ENCODE data around the gene USP15. TPM values are rescaled to one million over a fixed set of nuclear protein-coding genes. Genes with fewer than 3 reads are reported as not detected.

USP15 gene
- 10 to 100 TPM; 33.9 to 64.6 TPM for polyA plus RNA-seq

DNA sequence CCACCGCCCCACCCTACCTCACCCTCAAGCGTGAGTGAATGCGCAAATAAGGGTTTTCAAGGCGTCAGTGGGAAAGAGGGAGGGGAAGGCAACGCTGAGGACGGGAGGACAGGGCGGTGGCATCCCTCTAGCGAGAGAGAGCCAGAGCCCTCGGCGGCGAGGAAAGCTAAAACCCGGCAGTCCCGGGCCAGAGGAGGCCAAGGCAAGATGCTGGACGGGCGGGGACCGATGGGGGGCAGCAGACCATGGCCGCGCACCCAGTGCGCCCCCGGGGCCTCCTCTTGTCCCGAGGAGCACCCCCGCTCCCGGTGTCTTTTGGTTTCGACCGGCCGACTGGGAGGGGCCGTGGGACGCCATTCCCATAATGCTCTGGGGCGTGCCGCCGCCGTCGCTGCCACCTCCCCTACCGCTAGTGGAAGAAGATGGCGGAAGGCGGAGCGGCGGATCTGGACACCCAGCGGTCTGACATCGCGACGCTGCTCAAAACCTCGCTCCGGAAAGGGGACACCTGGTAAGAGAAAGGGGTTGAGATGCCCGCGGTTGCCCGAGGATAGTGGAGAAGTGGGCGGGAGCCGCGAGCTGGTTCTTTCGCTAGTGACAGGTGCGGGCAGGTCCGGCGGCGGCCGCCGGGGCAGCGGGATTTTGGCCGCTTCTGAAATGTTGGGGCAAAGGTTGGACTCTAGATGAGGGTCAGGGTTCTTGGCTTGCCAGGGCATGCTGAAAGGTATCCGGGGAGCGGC lies at the start of gene USP15:
TSS of gene USP15 (plus strand) at position 412 of the 740 bp plus-strand sequence. CDS start at position 423, 11 bp downstream.
- H3K4me3 ChIP-seq (ENCODE audit: low read depth in 1 of 2, low read length in 2 of 2) = peak within 1 kb of the TSS; percentile 82 to 99
- no peaks in the 10 kb centered on the region for H3K9me3 ChIP-seq (ENCODE audit: control insufficient read depth in 2 of 2, insufficient read depth in 1 of 2, low read depth in 1 of 2, low read length in 1 of 2)
- H3K27ac ChIP-seq (ENCODE audit: low read depth in 2 of 2, low read length in 1 of 2) = peak within 1 kb of the TSS; percentile 93 to 94
- WGBS, 2 donors = 0% methylated on average over 60 to 61 of the region's 61 CpGs
- no peaks in the 10 kb centered on the region for H3K36me3 ChIP-seq (ENCODE audit: control insufficient read depth in 2 of 2, insufficient read depth in 2 of 2, low read length in 1 of 2)
- H3K4me1 ChIP-seq (ENCODE audit: control insufficient read depth in 2 of 2, insufficient read depth in 2 of 2, low read length in 1 of 2) = peaks cover 0 to 3% of the 10 kb centered on the region in 2 donors
- no peaks in the 10 kb centered on the region for H3K27me3 ChIP-seq (ENCODE audit: control insufficient read depth in 1 of 2, insufficient read depth in 2 of 2, low read length in 2 of 2)

DNA sequence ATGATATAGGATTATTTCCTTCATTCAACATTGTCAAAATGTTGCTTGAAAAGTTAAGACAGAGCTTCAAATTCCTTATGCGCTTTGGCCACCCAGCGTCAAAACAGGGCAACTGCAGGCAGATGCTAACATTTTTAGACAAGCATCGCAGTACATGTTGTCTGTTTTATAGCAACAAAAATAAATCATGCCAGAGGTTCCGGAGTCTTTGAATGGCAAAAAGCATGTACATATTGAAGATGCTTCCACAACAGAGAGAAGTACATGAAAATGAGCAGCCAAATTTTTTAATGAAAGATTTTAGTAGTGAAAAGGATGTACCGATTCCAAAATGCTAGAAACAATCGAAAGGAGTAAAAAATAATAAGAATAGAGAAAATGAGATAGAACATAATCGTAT lies 49.8 kb upstream of the USP15 start:
- Histone ChIP-seq H3K9me3 (ENCODE audit: control insufficient read depth in 2 of 2, insufficient read depth in 1 of 2, low read depth in 1 of 2, low read length in 1 of 2) (no peaks in the 10 kb centered on the region), H3K27me3 (ENCODE audit: control insufficient read depth in 1 of 2, insufficient read depth in 2 of 2, low read length in 2 of 2) (no peaks in the 10 kb centered on the region), H3K4me3 (ENCODE audit: low read depth in 1 of 2, low read length in 2 of 2) (no peak overlapping the region), H3K4me1 (ENCODE audit: control insufficient read depth in 2 of 2, insufficient read depth in 2 of 2, low read length in 1 of 2) (no peaks in the 10 kb centered on the region), H3K27ac (ENCODE audit: low read depth in 2 of 2, low read length in 1 of 2) (no peak overlapping the region), H3K36me3 (ENCODE audit: control insufficient read depth in 2 of 2, insufficient read depth in 2 of 2, low read length in 1 of 2) (no peaks in the 10 kb centered on the region)
- 30 to 31% methylated on average over 7 of the region's 7 CpGs for WGBS, 2 donors

DNA sequence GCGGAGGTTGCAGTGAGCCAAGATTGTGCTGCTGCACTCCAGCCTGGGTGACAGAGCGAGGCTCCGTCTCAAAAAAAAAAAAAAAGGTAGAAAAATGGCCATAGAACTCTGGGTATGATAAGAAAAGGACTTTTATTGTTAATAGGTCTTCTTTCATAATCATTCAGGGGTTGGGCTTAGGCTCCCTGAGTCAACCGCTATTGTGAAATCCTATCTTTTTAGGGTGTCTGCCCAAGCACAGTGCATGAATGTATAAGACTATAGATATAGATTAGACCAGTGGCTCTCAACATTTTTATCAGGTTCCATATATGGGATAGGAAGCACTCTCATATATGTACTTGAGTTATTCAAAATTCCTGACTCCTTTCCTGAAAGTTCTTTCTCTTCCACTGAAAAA lies 48.7 kb upstream of the USP15 start:
- H3K4me3 ChIP-seq (ENCODE audit: low read depth in 1 of 2, low read length in 2 of 2) = no peak overlapping the region
- H3K36me3 ChIP-seq (ENCODE audit: control insufficient read depth in 2 of 2, insufficient read depth in 2 of 2, low read length in 1 of 2) = no peaks in the 10 kb centered on the region
- H3K4me1 ChIP-seq (ENCODE audit: control insufficient read depth in 2 of 2, insufficient read depth in 2 of 2, low read length in 1 of 2) = no peaks in the 10 kb centered on the region
- H3K27me3 ChIP-seq (ENCODE audit: control insufficient read depth in 1 of 2, insufficient read depth in 2 of 2, low read length in 2 of 2) = no peaks in the 10 kb centered on the region
- H3K27ac ChIP-seq (ENCODE audit: low read depth in 2 of 2, low read length in 1 of 2) = no peak overlapping the region
- no peaks in the 10 kb centered on the region for H3K9me3 ChIP-seq (ENCODE audit: control insufficient read depth in 2 of 2, insufficient read depth in 1 of 2, low read depth in 1 of 2, low read length in 1 of 2)
- 84 to 90% methylated on average over 4 of the region's 4 CpGs for WGBS, 2 donors

GRCh38 chr12:62214846-62215245 lies 45.4 kb upstream of the USP15 start:
- H3K27ac ChIP-seq (ENCODE audit: low read depth in 2 of 2, low read length in 1 of 2) = no peak overlapping the region
- H3K36me3 ChIP-seq (ENCODE audit: control insufficient read depth in 2 of 2, insufficient read depth in 2 of 2, low read length in 1 of 2) = no peaks in the 10 kb centered on the region
- no peaks in the 10 kb centered on the region for H3K4me1 ChIP-seq (ENCODE audit: control insufficient read depth in 2 of 2, insufficient read depth in 2 of 2, low read length in 1 of 2)
- no peaks in the 10 kb centered on the region for H3K9me3 ChIP-seq (ENCODE audit: control insufficient read depth in 2 of 2, insufficient read depth in 1 of 2, low read depth in 1 of 2, low read length in 1 of 2)
- H3K4me3 ChIP-seq (ENCODE audit: low read depth in 1 of 2, low read length in 2 of 2) = no peak overlapping the region
- no peaks in the 10 kb centered on the region for H3K27me3 ChIP-seq (ENCODE audit: control insufficient read depth in 1 of 2, insufficient read depth in 2 of 2, low read length in 2 of 2)

DNA sequence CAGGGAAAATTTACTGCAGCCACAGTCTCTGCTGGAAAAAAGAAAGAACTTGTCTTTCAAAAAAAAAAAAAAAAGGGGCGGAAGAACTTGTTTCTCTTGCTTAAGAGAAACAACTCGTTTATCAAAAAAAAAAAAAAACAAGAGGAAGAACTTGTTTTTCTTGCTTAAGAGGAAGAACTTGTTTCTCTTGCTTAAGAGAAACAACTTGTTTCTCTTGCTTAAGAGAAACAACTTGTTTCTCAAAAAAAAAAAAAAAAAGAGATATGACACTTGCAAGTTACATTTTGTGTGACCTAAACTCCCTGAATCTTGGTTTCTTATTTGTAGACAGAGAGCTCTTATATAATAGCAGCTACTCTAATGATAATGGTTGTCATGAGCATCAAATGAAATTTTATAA lies 44.7 kb upstream of the USP15 start:
- Histone ChIP-seq H3K36me3 (ENCODE audit: control insufficient read depth in 2 of 2, insufficient read depth in 2 of 2, low read length in 1 of 2) (no peaks in the 10 kb centered on the region), H3K4me3 (ENCODE audit: low read depth in 1 of 2, low read length in 2 of 2) (no peak overlapping the region), H3K9me3 (ENCODE audit: control insufficient read depth in 2 of 2, insufficient read depth in 1 of 2, low read depth in 1 of 2, low read length in 1 of 2) (no peaks in the 10 kb centered on the region), H3K27me3 (ENCODE audit: control insufficient read depth in 1 of 2, insufficient read depth in 2 of 2, low read length in 2 of 2) (no peaks in the 10 kb centered on the region), H3K27ac (ENCODE audit: low read depth in 2 of 2, low read length in 1 of 2) (no peak overlapping the region), H3K4me1 (ENCODE audit: control insufficient read depth in 2 of 2, insufficient read depth in 2 of 2, low read length in 1 of 2) (no peaks in the 10 kb centered on the region)
- 29 to 54% methylated on average over 2 of the region's 2 CpGs for whole genome bisulfite sequencing, 2 donors

DNA sequence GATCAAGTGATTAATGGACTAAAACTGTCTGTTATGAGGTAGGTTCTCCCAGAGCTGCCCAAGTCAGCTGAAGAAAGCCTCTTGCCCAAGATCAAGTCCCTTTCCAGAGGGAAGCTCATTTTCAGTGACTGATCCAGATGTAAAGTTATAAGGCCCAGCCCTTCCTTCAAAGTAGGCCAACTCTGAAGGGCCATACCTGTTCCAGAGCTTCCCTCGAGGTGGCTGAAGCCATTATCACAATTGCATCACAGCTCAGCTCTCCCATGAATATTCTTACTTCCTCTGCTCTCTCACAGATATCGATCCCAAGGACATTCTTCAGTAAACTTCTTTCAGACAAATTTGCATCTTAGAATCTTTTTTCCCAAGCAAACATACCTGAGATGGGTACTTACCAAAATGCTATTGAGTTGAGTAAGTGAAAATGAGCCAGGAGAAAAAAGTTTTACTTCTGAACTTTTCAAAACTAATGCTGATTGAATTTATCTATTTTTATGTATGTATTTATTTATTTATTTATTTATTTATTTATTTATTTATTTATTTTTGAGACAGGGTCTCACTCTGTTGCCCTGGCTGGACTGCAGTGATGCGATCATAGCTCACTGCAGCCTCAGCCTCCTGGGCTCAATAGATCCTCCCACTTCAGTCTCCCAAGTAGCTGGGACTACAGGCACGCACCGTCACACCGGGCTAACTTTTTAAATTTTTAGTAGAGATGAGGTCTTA lies 42.6 kb upstream of the USP15 start:
- no peaks in the 10 kb centered on the region for H3K27me3 ChIP-seq (ENCODE audit: control insufficient read depth in 1 of 2, insufficient read depth in 2 of 2, low read length in 2 of 2)
- no peak overlapping the region for H3K27ac ChIP-seq (ENCODE audit: low read depth in 2 of 2, low read length in 1 of 2)
- H3K36me3 ChIP-seq (ENCODE audit: control insufficient read depth in 2 of 2, insufficient read depth in 2 of 2, low read length in 1 of 2) = no peaks in the 10 kb centered on the region
- no peaks in the 10 kb centered on the region for H3K9me3 ChIP-seq (ENCODE audit: control insufficient read depth in 2 of 2, insufficient read depth in 1 of 2, low read depth in 1 of 2, low read length in 1 of 2)
- no peak overlapping the region for H3K4me3 ChIP-seq (ENCODE audit: low read depth in 1 of 2, low read length in 2 of 2)
- 92 to 94% methylated on average over 6 of the region's 6 CpGs for WGBS, 2 donors
- no peaks in the 10 kb centered on the region for H3K4me1 ChIP-seq (ENCODE audit: control insufficient read depth in 2 of 2, insufficient read depth in 2 of 2, low read length in 1 of 2)

DNA sequence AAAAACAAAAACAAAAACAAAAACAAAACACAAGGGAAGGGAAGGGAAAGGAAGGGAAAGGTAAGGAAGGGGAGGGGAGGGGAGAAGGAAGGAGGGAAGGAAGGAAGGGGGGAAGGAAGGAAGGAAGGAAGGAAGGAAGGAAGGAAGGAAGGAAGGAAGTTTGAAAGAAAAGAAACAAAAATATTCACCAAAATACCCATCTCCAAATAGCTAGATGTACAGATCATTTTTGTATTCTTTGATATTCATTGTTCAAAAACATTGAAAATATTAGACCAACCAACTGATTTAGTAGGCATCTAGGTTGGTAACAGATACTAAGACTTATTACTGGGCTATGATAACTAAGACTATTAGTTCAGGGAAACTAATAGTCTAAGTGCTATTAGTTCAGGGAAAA lies 39.1 kb upstream of the USP15 start:
- H3K27ac ChIP-seq (ENCODE audit: low read depth in 2 of 2, low read length in 1 of 2) = no peak overlapping the region
- no peaks in the 10 kb centered on the region for H3K9me3 ChIP-seq (ENCODE audit: control insufficient read depth in 2 of 2, insufficient read depth in 1 of 2, low read depth in 1 of 2, low read length in 1 of 2)
- no peak overlapping the region for H3K4me3 ChIP-seq (ENCODE audit: low read depth in 1 of 2, low read length in 2 of 2)
- no peaks in the 10 kb centered on the region for H3K4me1 ChIP-seq (ENCODE audit: control insufficient read depth in 2 of 2, insufficient read depth in 2 of 2, low read length in 1 of 2)
- H3K27me3 ChIP-seq (ENCODE audit: control insufficient read depth in 1 of 2, insufficient read depth in 2 of 2, low read length in 2 of 2) = no peaks in the 10 kb centered on the region
- no peaks in the 10 kb centered on the region for H3K36me3 ChIP-seq (ENCODE audit: control insufficient read depth in 2 of 2, insufficient read depth in 2 of 2, low read length in 1 of 2)

DNA sequence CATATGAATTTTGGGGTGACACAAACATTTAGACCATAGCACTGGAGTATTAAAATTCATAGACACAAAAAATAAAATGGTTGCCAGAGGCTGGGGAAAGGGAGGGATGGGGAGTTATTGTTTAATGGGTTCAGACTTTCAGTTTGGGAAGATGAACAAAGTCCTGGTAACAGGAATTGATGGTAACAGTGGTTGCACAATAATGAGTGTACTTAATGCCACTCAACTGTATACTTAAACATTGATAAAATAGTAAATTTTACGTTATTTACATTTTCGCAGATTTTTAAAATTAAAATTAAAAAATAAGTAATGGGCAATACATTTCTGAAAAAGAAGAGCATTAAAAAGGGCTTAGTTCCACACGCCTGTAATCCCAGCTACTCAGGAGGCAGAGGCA lies 35.6 kb upstream of the USP15 start:
- Histone ChIP-seq H3K9me3 (ENCODE audit: control insufficient read depth in 2 of 2, insufficient read depth in 1 of 2, low read depth in 1 of 2, low read length in 1 of 2) (no peaks in the 10 kb centered on the region), H3K27ac (ENCODE audit: low read depth in 2 of 2, low read length in 1 of 2) (no peak overlapping the region), H3K36me3 (ENCODE audit: control insufficient read depth in 2 of 2, insufficient read depth in 2 of 2, low read length in 1 of 2) (no peaks in the 10 kb centered on the region), H3K4me1 (ENCODE audit: control insufficient read depth in 2 of 2, insufficient read depth in 2 of 2, low read length in 1 of 2) (no peaks in the 10 kb centered on the region), H3K4me3 (ENCODE audit: low read depth in 1 of 2, low read length in 2 of 2) (no peak overlapping the region), H3K27me3 (ENCODE audit: control insufficient read depth in 1 of 2, insufficient read depth in 2 of 2, low read length in 2 of 2) (no peaks in the 10 kb centered on the region)
- 76 to 77% methylated on average over 3 of the region's 3 CpGs for WGBS, 2 donors

- no peak overlapping the region for H3K4me3 ChIP-seq (ENCODE audit: low read depth in 1 of 2, low read length in 2 of 2)
- WGBS, 2 donors = 58 to 59% methylated on average over 2 of the region's 2 CpGs
- H3K27me3 ChIP-seq (ENCODE audit: control insufficient read depth in 1 of 2, insufficient read depth in 2 of 2, low read length in 2 of 2) = peaks cover 0 to 2% of the 10 kb centered on the region in 2 donors
- no peaks in the 10 kb centered on the region for H3K9me3 ChIP-seq (ENCODE audit: control insufficient read depth in 2 of 2, insufficient read depth in 1 of 2, low read depth in 1 of 2, low read length in 1 of 2)
- no peaks in the 10 kb centered on the region for H3K4me1 ChIP-seq (ENCODE audit: control insufficient read depth in 2 of 2, insufficient read depth in 2 of 2, low read length in 1 of 2)
- H3K27ac ChIP-seq (ENCODE audit: low read depth in 2 of 2, low read length in 1 of 2) = no peak overlapping the region
- H3K36me3 ChIP-seq (ENCODE audit: control insufficient read depth in 2 of 2, insufficient read depth in 2 of 2, low read length in 1 of 2) = no peaks in the 10 kb centered on the region
Measured at GRCh38 chr12:62227091-62227490, 33.1 kb upstream of the USP15 start.

DNA sequence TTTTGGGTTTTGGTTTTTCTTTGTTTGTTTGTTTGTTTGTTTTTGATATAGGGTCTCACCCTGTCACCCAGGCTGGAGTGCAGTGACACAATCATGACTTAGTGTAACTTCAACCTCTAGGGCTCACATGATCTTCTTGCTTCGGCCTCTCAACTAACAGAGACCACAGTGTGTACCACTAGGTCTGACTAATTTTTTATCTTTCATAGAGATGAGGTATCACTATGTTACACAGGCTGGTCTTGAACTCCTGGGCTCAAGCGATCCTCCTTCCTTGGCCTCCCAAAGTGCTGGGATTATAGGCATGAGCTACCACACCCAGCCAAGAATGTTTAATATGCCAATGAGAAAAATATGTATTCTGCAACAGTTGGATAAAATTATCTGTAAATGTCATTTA lies 29.6 kb upstream of the USP15 start:
- Histone ChIP-seq H3K27me3 (ENCODE audit: control insufficient read depth in 1 of 2, insufficient read depth in 2 of 2, low read length in 2 of 2) (peaks cover 0 to 2% of the 10 kb centered on the region in 2 donors), H3K9me3 (ENCODE audit: control insufficient read depth in 2 of 2, insufficient read depth in 1 of 2, low read depth in 1 of 2, low read length in 1 of 2) (peaks cover 3% of the 10 kb centered on the region in 2 donors), H3K27ac (ENCODE audit: low read depth in 2 of 2, low read length in 1 of 2) (no peak overlapping the region), H3K4me3 (ENCODE audit: low read depth in 1 of 2, low read length in 2 of 2) (no peak overlapping the region), H3K4me1 (ENCODE audit: control insufficient read depth in 2 of 2, insufficient read depth in 2 of 2, low read length in 1 of 2) (no peaks in the 10 kb centered on the region), H3K36me3 (ENCODE audit: control insufficient read depth in 2 of 2, insufficient read depth in 2 of 2, low read length in 1 of 2) (no peaks in the 10 kb centered on the region)
- WGBS, 2 donors = 86 to 88% methylated on average over 2 of the region's 2 CpGs

Measured in esophagus (tissue), 2 donors.